Sigmoid colon (tissue), 4 donors: Measurements from ENCODE around the gene WDR4.

Source experiments
- EP300 ChIP-seq, 4 donors: sonication (generic); formaldehyde crosslinking; IDR thresholded peaks; one replicate each; pipeline ENCODE4 v1.6.1; 2017; ENCODE audit warnings: antibody characterized with exemption in 4 of 4
- POLR2A ChIP-seq, 2 donors: fragments of 450-650 bp; IDR thresholded peaks; one replicate each; pipeline ENCODE4 v1.6.1; 2016; ENCODE audit warnings: antibody characterized with exemption in 2 of 2, mild to moderate bottlenecking in 2 of 2, moderate library complexity in 2 of 2
- TF ChIP-seq, protein P1 (sequence below), 4 experiments: fragments of 450-650 bp in 3 of 4; fragments of 200-600 bp in 1 of 4; IDR thresholded peaks; one replicate each; pipeline ENCODE4 v1.5.1; 2016 to 2019; ENCODE audit warnings: antibody characterized with exemption in 4 of 4, mild to moderate bottlenecking in 3 of 4, moderate library complexity in 2 of 4

GRCh38 chr21:42892582-42892930, 13.2 kb upstream of the WDR4 start:
- TF ChIP-seq, protein P1, sequence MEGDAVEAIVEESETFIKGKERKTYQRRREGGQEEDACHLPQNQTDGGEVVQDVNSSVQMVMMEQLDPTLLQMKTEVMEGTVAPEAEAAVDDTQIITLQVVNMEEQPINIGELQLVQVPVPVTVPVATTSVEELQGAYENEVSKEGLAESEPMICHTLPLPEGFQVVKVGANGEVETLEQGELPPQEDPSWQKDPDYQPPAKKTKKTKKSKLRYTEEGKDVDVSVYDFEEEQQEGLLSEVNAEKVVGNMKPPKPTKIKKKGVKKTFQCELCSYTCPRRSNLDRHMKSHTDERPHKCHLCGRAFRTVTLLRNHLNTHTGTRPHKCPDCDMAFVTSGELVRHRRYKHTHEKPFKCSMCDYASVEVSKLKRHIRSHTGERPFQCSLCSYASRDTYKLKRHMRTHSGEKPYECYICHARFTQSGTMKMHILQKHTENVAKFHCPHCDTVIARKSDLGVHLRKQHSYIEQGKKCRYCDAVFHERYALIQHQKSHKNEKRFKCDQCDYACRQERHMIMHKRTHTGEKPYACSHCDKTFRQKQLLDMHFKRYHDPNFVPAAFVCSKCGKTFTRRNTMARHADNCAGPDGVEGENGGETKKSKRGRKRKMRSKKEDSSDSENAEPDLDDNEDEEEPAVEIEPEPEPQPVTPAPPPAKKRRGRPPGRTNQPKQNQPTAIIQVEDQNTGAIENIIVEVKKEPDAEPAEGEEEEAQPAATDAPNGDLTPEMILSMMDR (IDR thresholded peaks at IDR 0.05) = no peak
- no peak for TF ChIP-seq POLR2A (IDR thresholded peaks at IDR 0.05)
- no peak for TF ChIP-seq EP300 (IDR thresholded peaks at IDR 0.05)
